Adrenal gland (tissue), 12 donors: ENCODE data around the gene RPL38. TPM values are rescaled to one million over a fixed set of nuclear protein-coding genes. Genes with fewer than 3 reads are reported as not detected.

Experiments
- DNase-seq, 7 donors: peaks; one replicate each; pipeline ENCODE4 v3.0.0-alpha.2; 2019 to 2020
- H3K27ac ChIP-seq, 5 donors: fragments of 200-600 bp; sonication (generic) in 4 of 5; 1 replicate in 3 of 5; 2 replicates in 2 of 5; pipeline versions ENCODE4 v1.5.1 to v1.8.0; 2016 to 2020; ENCODE audit warnings: mild to moderate bottlenecking in 1 of 5
- H3K27me3 ChIP-seq: fragments of 200-600 bp; 2 replicates; pipeline ENCODE4 v1.8.0; 2021
- H3K36me3 ChIP-seq, 2 donors: fragments of 200-600 bp; replicated peaks in 1 of 2; 1 replicate in 1 of 2; 2 replicates in 1 of 2; pipeline versions ENCODE4 v1.5.1 to v1.8.0; 2018 to 2022
- H3K4me1 ChIP-seq, 2 donors: fragments of 200-600 bp; replicated peaks in 1 of 2; 1 replicate in 1 of 2; 2 replicates in 1 of 2; pipeline versions ENCODE4 v1.5.1 to v1.8.0; 2018 to 2021
- H3K4me3 ChIP-seq, 4 donors: fragments of 200-600 bp; sonication (generic) in 3 of 4; one replicate each; pipeline ENCODE4 v1.5.1; 2016 to 2018
- H3K9me3 ChIP-seq, 3 donors: fragments of 200-600 bp; sonication (generic) in 1 of 3; replicated peaks in 1 of 3; 1 replicate in 2 of 3; 2 replicates in 1 of 3; pipeline versions ENCODE4 v1.5.1 to v1.8.0; 2016 to 2021
- POLR2A ChIP-seq, 2 donors: fragments of 450-650 bp; IDR thresholded peaks; one replicate each; pipeline ENCODE4 v1.6.1; 2017; ENCODE audit warnings: antibody characterized with exemption in 2 of 2, mild to moderate bottlenecking in 2 of 2, moderate library complexity in 1 of 2
- WGBS, 4 donors: extraction: QIAGEN DNeasy Blood & Tissue Kit in 2 of 4; methylation state at CpG; one replicate each; pipeline versions ENCODE4 v1.1.5 to v1.1.7; 2013 to 2017; 5-methylcytosine and 5-hydroxymethylcytosine counted together
- intact Hi-C, 2 donors: fragments of 100-400 bp; cut with DNase I; formaldehyde crosslinking; loops; one replicate each; pipeline versions ENCODE4 v1.14.1 to v1.15.0; 2022 to 2023
- polyA plus RNA-seq, 3 donors: library from polyadenylated mRNA; stranded (reverse); fragments of 200-250 nt in 2 of 3; fragments of 350-450 nt in 1 of 3; fragmentation: Illumina TruSeq in 1 of 3; extraction: RNeasy Lipid Tissue Mini Kit (QIAGEN cat#74804) in 1 of 3; gene quantifications; one replicate each; pipeline ENCODE4 v1.2.3, GENCODE V29; 2013 to 2014
- total RNA-seq, 9 donors: library from RNA; depleted of rRNA in 4 of 9; stranded (reverse); fragments of >200 nt in 4 of 9; fragments of 120-200 nt in 1 of 9; fragmentation: NEBNext Ultra II Directional in 1 of 9; extraction: Animal tissue kit (Norgen Biotek cat#: 25700) in 1 of 9; gene quantifications; one replicate each; pipeline versions ENCODE4 v1.1.0 to v1.2.4, GENCODE V29; 2013 to 2023
- TF ChIP-seq, protein P1 (sequence below), 6 experiments: fragments of 450-650 bp in 4 of 6; fragments of 200-600 bp in 2 of 6; sonication (generic) in 1 of 6; IDR thresholded peaks; 1 replicate in 5 of 6; 2 replicates in 1 of 6; pipeline versions ENCODE4 v1.5.1 to v1.8.0; 2016 to 2021; ENCODE audit warnings: antibody characterized with exemption in 6 of 6, mild to moderate bottlenecking in 2 of 6, moderate library complexity in 1 of 6
- donor health status: healthy with polysubstance abuse.
- donor health status: Bipolar disorder and iron deficiency.
- donor health status: DM: yes; HTN: yes; CAD: no.
- donor health status: DM: no; HTN: no; CAD: no.
- donor health status: DM: no; HTN: no; CAD: no.
- donor health status: DM: yes; HTN: yes; CAD: no.

The RPL38 gene
- total and polyA plus RNA-seq, 12 donors, result 136 to 1,921 (median 789) TPM

DNA sequence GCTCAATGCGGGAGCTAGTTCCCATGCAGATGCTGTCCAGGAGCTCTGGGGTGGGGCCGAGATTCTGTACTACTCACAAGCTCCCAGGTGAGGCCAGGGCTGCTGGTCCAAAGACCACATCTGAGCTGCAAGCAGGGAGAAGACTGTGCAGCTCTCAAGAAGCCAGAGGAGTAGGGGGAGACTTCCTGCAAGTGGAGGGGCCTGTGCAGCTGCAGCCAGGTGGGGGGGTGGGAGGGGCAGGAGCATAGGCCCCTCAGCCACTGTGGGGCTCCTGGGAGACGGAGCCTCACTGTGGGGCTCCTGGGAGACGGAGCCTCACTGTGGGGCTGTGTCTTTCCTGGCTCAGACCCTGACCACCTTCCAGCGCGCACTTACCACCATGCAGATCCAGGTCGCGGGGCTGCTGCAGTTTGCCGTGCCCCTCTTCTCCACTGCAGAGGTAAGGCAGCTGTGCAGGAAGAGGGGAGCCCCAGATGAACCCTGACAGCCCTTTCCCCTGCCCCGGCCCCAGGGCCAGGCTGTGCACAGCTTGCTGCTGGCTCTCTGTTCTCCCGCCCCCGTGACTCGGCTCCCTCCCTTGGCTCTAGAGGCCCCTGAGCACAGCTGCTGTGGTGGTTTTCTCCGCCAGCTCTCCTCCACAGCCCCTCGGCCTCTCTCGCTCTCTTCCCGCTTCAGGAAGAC, 46.3 kb downstream of the RPL38 start:
- Histone ChIP-seq H3K4me3 (no peak overlapping the region), H3K27ac (no peak overlapping the region), H3K4me1 (no peaks in the 10 kb centered on the region), H3K27me3 (no peaks in the 10 kb centered on the region), H3K36me3 (no peaks in the 10 kb centered on the region), H3K9me3 (no peaks in the 10 kb centered on the region)
- WGBS, 4 donors, result 77 to 96% (median 82%) methylated on average over 10 to 17 of the region's 17 CpGs
- TF ChIP-seq, protein P1, sequence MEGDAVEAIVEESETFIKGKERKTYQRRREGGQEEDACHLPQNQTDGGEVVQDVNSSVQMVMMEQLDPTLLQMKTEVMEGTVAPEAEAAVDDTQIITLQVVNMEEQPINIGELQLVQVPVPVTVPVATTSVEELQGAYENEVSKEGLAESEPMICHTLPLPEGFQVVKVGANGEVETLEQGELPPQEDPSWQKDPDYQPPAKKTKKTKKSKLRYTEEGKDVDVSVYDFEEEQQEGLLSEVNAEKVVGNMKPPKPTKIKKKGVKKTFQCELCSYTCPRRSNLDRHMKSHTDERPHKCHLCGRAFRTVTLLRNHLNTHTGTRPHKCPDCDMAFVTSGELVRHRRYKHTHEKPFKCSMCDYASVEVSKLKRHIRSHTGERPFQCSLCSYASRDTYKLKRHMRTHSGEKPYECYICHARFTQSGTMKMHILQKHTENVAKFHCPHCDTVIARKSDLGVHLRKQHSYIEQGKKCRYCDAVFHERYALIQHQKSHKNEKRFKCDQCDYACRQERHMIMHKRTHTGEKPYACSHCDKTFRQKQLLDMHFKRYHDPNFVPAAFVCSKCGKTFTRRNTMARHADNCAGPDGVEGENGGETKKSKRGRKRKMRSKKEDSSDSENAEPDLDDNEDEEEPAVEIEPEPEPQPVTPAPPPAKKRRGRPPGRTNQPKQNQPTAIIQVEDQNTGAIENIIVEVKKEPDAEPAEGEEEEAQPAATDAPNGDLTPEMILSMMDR (IDR thresholded peaks at IDR 0.05), result no peak
- TF ChIP-seq POLR2A (IDR thresholded peaks at IDR 0.05), result no peak
- DNase-seq, result no peak
- intact Hi-C loops, result no loop called here

DNA sequence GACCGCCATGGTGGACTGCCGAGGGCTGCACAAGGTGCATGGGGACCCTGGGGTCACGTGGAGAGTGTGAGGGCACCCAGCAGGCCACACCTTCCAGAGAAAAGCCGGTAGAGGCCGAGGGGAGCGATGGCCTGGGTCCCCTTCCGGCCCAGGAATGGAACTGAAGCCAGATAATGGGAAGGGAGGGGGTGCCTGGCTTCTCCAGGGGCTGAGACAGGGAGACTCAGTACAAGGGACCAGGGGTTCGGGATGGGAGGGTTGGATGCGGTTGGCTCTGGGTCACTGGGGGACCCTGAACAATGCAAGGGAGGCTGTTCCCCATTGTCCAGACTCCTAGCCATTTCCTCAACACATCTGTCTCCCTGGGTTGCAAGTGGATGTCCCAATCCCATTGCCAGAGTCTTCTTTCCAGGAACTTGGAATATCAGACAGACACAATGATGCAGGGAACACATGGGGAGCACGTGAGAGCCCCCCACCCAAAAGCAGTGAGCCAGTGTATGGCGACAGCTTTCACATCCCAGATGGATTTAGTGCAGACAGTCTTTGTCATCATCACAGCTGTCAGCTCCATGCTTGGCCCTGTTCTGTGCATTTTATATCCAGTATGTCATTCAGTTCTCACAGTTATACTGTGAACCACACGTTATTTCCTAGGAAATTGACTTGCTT, 47.0 kb downstream of the RPL38 start:
- no peaks in the 10 kb centered on the region for H3K9me3 ChIP-seq
- 61 to 87% (median 71%) methylated on average over 11 to 12 of the region's 12 CpGs for WGBS, 4 donors
- intact Hi-C loops, result no loop called here
- no peak for TF ChIP-seq POLR2A (IDR thresholded peaks at IDR 0.05)
- TF ChIP-seq, protein P1 (IDR thresholded peaks at IDR 0.05), result no peak
- H3K27ac ChIP-seq, result no peak overlapping the region
- H3K27me3 ChIP-seq, result no peaks in the 10 kb centered on the region
- H3K4me3 ChIP-seq, result no peak overlapping the region
- no peaks in the 10 kb centered on the region for H3K4me1 ChIP-seq
- DNase-seq, result no peak
- H3K36me3 ChIP-seq, result no peaks in the 10 kb centered on the region

DNA sequence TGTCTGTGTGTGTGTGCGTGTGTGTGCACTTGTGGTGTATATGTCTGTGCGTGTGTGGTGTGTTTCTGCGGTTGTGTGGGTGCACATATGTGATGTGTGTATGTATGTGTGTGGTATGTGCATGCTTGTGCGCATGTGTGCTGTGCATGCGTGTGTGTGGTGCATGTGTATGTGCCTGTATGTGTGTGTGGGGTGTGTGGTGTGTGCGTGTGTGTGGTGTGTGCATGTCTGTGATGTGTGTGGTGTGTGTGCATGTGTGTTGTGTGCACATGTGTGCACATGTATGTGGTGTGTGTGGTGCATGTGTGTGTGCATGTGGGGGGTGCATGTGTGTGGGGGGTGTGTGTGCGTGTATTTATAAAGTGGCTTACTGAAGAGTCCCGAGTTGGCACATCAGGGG, 47.6 kb downstream of the RPL38 start:
- intact Hi-C loops, result no loop called here
- WGBS, 4 donors, result 81 to 92% (median 88%) methylated on average over 8 of the region's 8 CpGs
- no peaks in the 10 kb centered on the region for H3K4me1 ChIP-seq
- H3K27ac ChIP-seq, result no peak overlapping the region
- H3K4me3 ChIP-seq, result no peak overlapping the region
- H3K36me3 ChIP-seq, result no peaks in the 10 kb centered on the region
- DNase-seq, result no peak
- TF ChIP-seq, protein P1 (IDR thresholded peaks at IDR 0.05), result no peak
- TF ChIP-seq POLR2A (IDR thresholded peaks at IDR 0.05), result no peak
- no peaks in the 10 kb centered on the region for H3K27me3 ChIP-seq
- no peaks in the 10 kb centered on the region for H3K9me3 ChIP-seq

DNA sequence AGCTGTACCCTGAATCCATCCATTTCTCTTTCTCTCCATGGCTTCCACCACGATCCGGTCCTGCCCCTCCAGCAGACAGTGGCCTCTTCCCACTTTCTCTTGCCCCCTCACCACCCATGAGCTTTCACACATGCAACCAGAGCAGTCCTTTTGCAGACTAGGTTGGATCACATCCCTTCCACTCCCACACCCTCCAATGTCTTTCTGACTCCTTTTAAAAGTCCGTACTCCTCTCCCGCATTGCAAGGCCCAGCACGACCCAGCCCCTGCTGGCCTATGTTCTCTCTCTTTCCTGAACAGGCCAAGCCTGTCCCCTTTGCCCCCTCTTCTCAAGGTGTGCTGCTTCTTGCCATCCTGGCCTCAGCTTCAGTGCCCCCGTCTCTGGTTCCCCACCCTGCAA, 48.1 kb downstream of the RPL38 start:
- Histone ChIP-seq H3K4me1 (no peaks in the 10 kb centered on the region), H3K4me3 (no peak overlapping the region), H3K9me3 (no peaks in the 10 kb centered on the region), H3K27me3 (no peaks in the 10 kb centered on the region), H3K27ac (no peak overlapping the region), H3K36me3 (no peaks in the 10 kb centered on the region)
- TF ChIP-seq POLR2A (IDR thresholded peaks at IDR 0.05), result no peak
- DNase-seq, result no peak
- intact Hi-C loops, result no loop called here
- 89 to 96% (median 92%) methylated on average over 6 of the region's 6 CpGs for WGBS, 4 donors
